ENCODE data around the gene ACACA.

Gene ACACA

GRCh38 chr17:37064206-37064605, 342.4 kb downstream of the ACACA start:
- H3K27ac ChIP-seq: no peak overlapping the region
- TF ChIP-seq CTCF (conservative IDR thresholded peaks at IDR 0.05) (no peak), ZFX (IDR thresholded peaks at IDR 0.05) (no peak)

- H3K27ac ChIP-seq: no peak overlapping the region
- TF ChIP-seq CTCF (conservative IDR thresholded peaks at IDR 0.05) (no peak), ZFX (IDR thresholded peaks at IDR 0.05) (no peak)
Observed at GRCh38 chr17:37062021-37062420, 344.6 kb downstream of the ACACA start.

- no peak for TF ChIP-seq ZFX (IDR thresholded peaks at IDR 0.05)
- TF ChIP-seq CTCF (conservative IDR thresholded peaks at IDR 0.05): no peak
- no peak overlapping the region for H3K27ac ChIP-seq
Observed at GRCh38 chr17:37060928-37061327, 345.7 kb downstream of the ACACA start.

- TF ChIP-seq ZFX (IDR thresholded peaks at IDR 0.05): no peak
- no peak for TF ChIP-seq CTCF (conservative IDR thresholded peaks at IDR 0.05)
- H3K27ac ChIP-seq: no peak overlapping the region
Observed at GRCh38 chr17:37060094-37060493, 346.5 kb downstream of the ACACA start.

GRCh38 chr17:37059493-37059892, 347.1 kb downstream of the ACACA start:
- H3K27ac ChIP-seq: no peak overlapping the region
- TF ChIP-seq CTCF (conservative IDR thresholded peaks at IDR 0.05) (no peak), ZFX (IDR thresholded peaks at IDR 0.05) (no peak)

GRCh38 chr17:37056622-37057021, 350.0 kb downstream of the ACACA start:
- no peak for TF ChIP-seq ZFX (IDR thresholded peaks at IDR 0.05)
- no peak for TF ChIP-seq CTCF (conservative IDR thresholded peaks at IDR 0.05)
- H3K27ac ChIP-seq: no peak overlapping the region

GRCh38 chr17:37054894-37055293, 351.7 kb downstream of the ACACA start:
- H3K27ac ChIP-seq: no peak overlapping the region
- no peak for TF ChIP-seq ZFX (IDR thresholded peaks at IDR 0.05)
- no peak for TF ChIP-seq CTCF (conservative IDR thresholded peaks at IDR 0.05)

Measured in C4-2B (cell line).